ENCODE results near the gene ZSWIM6.

Gene ZSWIM6

DNA sequence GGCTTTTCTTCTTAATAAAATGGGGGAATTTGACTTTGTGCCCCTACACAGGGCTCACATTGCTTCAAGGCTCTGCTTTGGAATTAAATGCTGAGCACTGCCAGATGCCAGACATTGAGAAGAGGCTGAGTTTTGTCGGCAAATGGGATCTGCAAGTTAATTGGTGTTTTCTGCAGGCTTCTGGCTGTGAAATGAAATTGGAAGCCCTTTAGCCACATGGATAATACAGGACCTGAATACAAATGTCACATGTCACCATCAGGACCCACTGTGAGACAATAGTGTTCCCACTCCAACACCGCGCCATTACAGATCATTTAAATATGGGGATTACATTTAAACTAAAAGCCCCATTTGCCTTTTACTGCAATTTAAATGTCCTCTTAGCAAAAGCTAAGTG is 164.4 kb downstream of the ZSWIM6 start:
- DNase-seq, result peak; percentile 49

DNA sequence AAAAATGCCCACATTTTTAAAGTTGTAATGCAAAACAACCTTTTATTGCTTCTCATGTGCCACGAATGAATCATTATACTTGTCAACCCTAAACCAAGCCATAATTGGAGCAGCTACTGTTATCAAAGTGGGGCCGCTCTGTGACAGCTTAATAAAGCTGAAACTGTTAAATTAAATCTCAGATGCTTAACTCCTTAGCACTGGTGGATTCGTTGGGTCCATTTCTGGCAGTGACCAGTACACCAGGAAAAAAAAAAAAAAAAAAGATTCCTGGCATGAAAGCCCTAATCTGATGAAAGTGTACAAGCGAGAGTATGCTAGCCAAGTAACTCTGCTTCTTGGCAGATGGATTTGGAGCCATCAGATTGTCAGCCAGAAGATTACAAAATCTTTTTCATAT is 164.8 kb downstream of the ZSWIM6 start:
- no peak for DNase-seq

DNA sequence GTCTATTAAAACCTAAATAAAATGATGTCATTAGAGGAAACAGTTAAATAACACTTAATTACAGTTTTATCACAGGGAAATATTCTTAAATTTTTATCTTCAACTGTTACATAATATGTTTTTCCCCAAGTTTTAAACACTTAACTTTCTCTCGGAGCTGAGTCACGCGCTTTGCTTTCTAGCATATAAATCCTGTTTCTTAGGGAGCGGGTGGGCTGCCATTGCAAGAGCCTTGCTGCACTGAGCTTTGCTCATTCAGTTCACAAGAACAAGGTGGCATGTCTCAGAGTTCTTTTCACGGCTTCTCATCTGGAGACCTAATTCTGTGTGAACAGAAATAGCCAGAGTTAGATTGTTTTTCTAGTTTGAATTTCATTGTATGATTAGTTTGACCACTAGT is 166.1 kb downstream of the ZSWIM6 start:
- no peak for DNase-seq

DNA sequence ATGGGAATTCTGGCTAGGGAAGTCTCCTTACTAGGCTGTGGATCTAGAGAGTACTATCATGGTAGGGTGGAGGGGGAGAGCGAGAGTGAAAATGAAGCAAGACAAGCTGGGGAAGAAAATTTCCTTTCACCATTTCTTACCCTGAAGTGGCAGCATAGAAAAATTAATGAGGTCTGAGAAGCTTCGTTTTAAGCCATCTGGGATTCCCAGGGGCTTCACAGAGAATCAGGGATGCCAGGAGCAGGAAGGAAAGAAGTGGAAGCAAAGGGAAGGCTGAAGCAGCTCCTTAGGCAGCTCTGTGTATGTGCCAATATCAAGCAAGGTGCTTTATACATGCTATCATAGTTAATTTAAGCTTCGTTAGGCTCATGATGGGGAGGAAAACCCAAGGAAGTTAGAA is 169.9 kb downstream of the ZSWIM6 start:
- DNase-seq, result no peak

DNA sequence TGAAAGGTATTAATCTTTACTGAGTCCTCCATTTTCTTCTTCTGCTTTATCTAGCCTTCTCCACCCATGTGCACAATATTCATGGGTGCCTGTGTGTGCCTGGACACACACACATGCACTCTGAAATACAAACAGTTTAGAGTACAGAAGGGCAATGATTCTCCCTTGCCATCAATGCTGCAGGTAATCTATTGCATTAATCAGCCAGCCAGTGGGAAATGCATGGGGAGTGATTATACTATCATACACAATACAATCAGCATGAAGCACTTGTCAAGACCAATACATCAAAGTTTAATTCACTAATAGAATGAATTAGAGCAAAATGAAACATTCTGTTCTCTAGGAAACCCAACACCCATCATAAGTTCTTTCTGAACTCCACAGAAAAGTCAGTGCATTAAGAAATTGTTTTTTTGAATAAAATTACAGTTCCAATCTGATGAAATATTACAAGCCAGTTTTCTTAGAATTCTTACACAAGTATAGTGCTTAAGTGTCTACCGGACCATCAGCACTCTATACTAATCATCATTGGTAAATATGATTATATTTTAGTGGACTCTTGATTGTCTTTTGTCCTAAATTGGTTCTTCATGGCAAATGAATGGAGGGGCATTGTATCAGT is 172.2 kb downstream of the ZSWIM6 start:
- DNase-seq, result no peak

- no peak for DNase-seq
Observed at GRCh38 chr5:61505281-61505680, 173.2 kb downstream of the ZSWIM6 start.

DNA sequence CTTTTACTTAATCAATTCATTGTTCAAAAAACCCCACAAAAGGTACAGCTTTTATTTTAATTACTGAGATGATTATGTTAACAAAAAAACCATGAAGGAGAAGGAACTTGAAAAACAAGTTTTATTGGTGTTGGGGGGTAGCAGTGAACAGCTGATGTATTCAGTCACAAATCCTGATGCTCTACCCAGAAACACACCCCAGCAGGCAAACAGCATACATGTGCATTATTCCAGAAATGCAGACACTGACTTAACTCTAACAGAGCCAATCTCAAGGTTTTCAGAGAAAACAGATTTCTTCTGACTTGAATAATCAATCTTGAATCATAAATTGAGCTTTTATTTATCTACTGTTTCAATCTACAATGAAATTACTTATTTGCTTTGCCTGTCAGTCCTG is 175.2 kb downstream of the ZSWIM6 start:
- no peak for DNase-seq

GRCh38 chr5:61516946-61517345 is 184.9 kb downstream of the ZSWIM6 start:
- DNase-seq, result no peak

DNA sequence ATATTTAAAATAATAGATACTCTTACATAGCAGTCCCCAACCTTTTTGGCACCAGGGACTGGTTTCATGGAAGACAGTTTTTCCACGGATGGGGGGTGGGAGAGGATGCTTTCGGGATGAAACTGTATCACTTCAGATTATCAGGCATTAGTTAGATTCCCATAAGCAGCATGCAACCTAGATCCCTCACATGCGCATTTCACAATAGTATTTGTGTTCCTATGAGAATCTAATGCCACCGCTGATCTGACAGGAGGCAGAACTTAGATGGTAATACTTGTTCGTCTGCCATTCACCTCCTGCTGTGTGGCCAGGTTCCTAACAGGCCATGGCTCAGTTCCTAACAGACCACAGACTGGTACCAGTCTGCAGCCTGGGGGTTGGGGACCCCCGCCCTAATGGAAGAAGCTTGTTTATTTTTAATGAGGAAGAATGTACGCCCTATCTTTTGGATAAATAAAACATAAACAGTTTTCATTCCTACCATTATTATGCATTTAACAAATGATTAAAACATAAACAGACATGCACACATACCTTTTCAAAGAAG is 187.7 kb downstream of the ZSWIM6 start:
- DNase-seq, result no peak

GRCh38 chr5:61523073-61523472 is 191.0 kb downstream of the ZSWIM6 start:
- no peak for DNase-seq

GRCh38 chr5:61523997-61524396 is 191.9 kb downstream of the ZSWIM6 start:
- no peak for DNase-seq

- DNase-seq, result no peak
Observed at GRCh38 chr5:61525512-61526206, 193.6 kb downstream of the ZSWIM6 start.

- DNase-seq, result no peak
Observed at GRCh38 chr5:61526207-61526519, 194.1 kb downstream of the ZSWIM6 start.

- DNase-seq, result no peak
Observed at GRCh38 chr5:61532983-61533382, 200.9 kb downstream of the ZSWIM6 start.

GRCh38 chr5:61534481-61535267 is 202.6 kb downstream of the ZSWIM6 start:
- DNase-seq, result no peak

GRCh38 chr5:61535828-61536227 is 203.8 kb downstream of the ZSWIM6 start:
- no peak for DNase-seq

DNA sequence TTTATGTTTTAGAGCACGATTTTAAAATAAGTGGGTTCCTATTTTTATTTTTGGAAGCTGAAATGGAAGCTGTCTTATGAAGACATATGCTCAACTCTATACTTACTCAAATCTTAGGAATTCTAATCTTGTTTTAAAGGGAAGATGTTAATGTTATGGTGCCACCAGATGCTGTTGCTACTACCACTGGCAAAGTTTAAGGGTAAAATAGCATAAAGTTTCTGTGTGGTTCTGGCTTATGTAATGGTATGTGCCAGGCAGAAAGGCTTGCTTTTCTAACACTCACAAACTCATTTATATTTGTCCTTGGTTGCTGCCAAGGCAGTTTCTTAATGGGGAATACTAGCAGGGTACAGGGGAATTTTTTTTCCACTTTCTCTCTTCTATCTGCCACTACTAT is 204.9 kb downstream of the ZSWIM6 start:
- no peak for DNase-seq

GRCh38 chr5:61538722-61539501 is 206.9 kb downstream of the ZSWIM6 start:
- DNase-seq, result no peak

- DNase-seq, result no peak
Observed at GRCh38 chr5:61549530-61549929, 217.5 kb downstream of the ZSWIM6 start.

DNA sequence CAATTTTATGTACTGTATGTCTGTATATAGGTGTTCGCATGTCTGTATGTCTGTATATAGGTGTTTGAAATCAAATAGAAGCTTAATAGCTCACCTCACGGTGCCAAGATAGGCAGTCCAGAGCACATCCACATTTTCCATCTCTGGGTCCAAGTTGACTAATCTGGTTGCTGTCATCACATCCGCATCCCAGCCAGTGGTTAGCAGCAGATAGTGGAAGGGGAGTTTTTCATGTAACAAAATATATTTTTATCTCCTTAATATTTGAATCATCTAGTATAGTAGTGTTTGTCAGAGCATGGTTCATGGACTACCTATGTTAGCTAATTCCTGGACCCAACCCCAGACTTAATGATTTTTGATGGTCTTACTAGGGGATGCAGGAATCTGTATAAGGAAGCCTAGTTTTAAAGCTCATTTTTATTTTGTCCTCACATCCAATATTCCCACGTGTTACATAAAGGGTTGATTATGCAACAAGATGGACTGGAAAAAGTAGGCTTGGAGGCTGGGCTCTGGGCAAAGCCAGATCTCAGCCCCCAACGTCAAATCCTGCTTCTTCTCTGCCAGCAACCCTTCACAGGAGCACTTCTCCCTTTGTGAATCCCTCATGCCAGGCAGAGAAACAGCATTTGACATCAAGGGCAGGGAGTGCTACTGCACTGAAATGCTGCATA is 219.7 kb downstream of the ZSWIM6 start:
- DNase-seq, result no peak

DNA sequence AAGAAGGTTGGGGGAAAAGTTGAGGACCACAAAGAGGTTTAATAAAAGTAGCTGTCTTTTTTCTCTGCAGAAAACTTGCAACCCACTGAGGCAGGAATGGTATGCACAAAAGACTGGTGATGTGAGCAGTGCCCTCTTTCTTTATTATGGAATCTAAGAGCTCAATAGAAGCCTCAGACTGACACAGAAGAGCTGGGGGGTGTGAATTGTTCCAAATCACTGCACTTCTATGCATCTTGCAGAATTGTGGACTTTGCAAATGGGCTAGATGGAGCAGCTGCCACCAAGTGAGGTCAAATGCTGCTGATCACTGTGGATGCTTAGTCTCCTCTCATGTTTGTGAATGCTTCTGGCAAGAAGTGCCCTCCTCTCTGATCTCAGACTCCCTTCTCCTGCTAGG is 227.1 kb downstream of the ZSWIM6 start:
- no peak for DNase-seq

DNA sequence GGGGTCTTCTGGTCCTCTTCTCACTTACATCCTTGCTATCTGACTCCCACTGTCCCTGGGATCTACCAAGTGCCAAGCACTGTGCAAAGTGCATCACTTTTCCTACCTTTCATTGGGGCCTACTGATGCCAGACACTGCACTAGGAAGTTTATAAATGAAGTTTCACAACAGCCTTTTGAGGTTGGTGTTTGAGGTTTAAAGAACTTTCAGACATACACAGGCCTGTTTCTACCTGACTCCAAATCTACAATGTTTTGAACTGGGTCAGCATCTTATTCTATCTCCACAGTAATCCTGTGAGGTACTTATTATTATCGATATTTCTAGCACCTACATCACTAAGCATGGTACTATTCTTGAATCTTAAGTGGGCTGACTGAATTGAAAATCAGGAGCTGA is 227.7 kb downstream of the ZSWIM6 start:
- no peak for DNase-seq

DNA sequence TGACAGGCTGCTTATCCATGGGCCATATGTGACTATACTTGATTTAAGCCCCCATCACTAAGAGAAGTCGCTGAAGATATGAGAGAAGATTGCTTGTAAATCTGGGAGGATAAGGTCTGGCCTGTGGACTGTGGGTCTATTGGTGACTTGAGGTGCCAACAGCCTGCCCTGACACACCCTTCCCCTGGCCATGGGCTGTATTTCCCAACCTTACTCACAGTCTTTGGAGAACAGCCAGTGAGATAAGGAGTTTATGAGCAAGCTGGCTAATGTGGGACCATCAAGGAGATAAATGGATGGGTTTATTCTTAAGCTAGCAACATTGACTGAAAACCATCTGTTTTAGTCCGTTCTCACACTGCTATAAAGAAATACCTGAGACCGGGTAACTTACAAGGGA is 231.3 kb downstream of the ZSWIM6 start:
- DNase-seq, result no peak
